ENCODE measurements around the gene ERH. TPM values are rescaled to one million over a fixed set of nuclear protein-coding genes. Genes with fewer than 3 reads are reported as not detected.

The ERH gene
- total and polyA plus RNA-seq, 7 donors = 76.9 to 130 (median 111) TPM

- TF ChIP-seq CTCF (IDR thresholded peaks at IDR 0.05) = no peak
- intact Hi-C loops (cut with DNase I) = no loop called here
- peaks cover 0 to 11% of the 10 kb centered on the region in 2 donors for H3K36me3 ChIP-seq (ENCODE audit: insufficient read depth in 1 of 2, low read depth in 1 of 2)
- H3K27ac ChIP-seq = no peak overlapping the region
- no peak for ATAC-seq
- no peaks in the 10 kb centered on the region for H3K27me3 ChIP-seq (ENCODE audit: insufficient read depth in 3 of 3, low read length in 2 of 3)
- WGBS, 3 donors = 69 to 76% (median 71%) methylated on average over 2 of the region's 2 CpGs
- H3K4me1 ChIP-seq = peaks cover 13% of the 10 kb centered on the region
- no peaks in the 10 kb centered on the region for H3K9me3 ChIP-seq
- DNase-seq = no peak
- H3K4me3 ChIP-seq = no peak overlapping the region
Observed at GRCh38 chr14:69408331-69408960, 10.3 kb upstream of the ERH start.

GRCh38 chr14:69405762-69406161, 7.7 kb upstream of the ERH start:
- H3K4me3 ChIP-seq = no peak overlapping the region
- TF ChIP-seq CTCF (IDR thresholded peaks at IDR 0.05) = no peak
- DNase-seq (no peak), ATAC-seq (no peak)
- intact Hi-C loops (cut with DNase I) = no loop called here
- H3K9me3 ChIP-seq = no peaks in the 10 kb centered on the region
- peaks cover 24% of the 10 kb centered on the region for H3K4me1 ChIP-seq
- H3K27ac ChIP-seq = no peak overlapping the region
- peaks cover 0 to 11% of the 10 kb centered on the region in 2 donors for H3K36me3 ChIP-seq (ENCODE audit: insufficient read depth in 1 of 2, low read depth in 1 of 2)
- no peaks in the 10 kb centered on the region for H3K27me3 ChIP-seq (ENCODE audit: insufficient read depth in 3 of 3, low read length in 2 of 3)

GRCh38 chr14:69404883-69405282, 6.8 kb upstream of the ERH start:
- Histone ChIP-seq H3K27ac (no peak overlapping the region), H3K27me3 (ENCODE audit: insufficient read depth in 3 of 3, low read length in 2 of 3) (no peaks in the 10 kb centered on the region), H3K9me3 (no peaks in the 10 kb centered on the region), H3K36me3 (ENCODE audit: insufficient read depth in 1 of 2, low read depth in 1 of 2) (peaks cover 0 to 11% of the 10 kb centered on the region in 2 donors), H3K4me1 (peaks cover 25% of the 10 kb centered on the region), H3K4me3 (no peak overlapping the region)
- DNase-seq (no peak), ATAC-seq (no peak)
- intact Hi-C loops (cut with DNase I) = no loop called here
- no peak for TF ChIP-seq CTCF (IDR thresholded peaks at IDR 0.05)
- 92 to 94% (median 92%) methylated on average over 5 of the region's 5 CpGs for WGBS, 3 donors

GRCh38 chr14:69404478-69404877, 6.4 kb upstream of the ERH start:
- intact Hi-C loops (cut with DNase I) = no loop called here
- DNase-seq (no peak), ATAC-seq (no peak)
- Histone ChIP-seq H3K4me1 (peaks cover 29% of the 10 kb centered on the region), H3K27me3 (ENCODE audit: insufficient read depth in 3 of 3, low read length in 2 of 3) (no peaks in the 10 kb centered on the region), H3K4me3 (no peak overlapping the region), H3K27ac (no peak overlapping the region), H3K36me3 (ENCODE audit: insufficient read depth in 1 of 2, low read depth in 1 of 2) (peaks cover 0 to 11% of the 10 kb centered on the region in 2 donors), H3K9me3 (no peaks in the 10 kb centered on the region)
- TF ChIP-seq CTCF (IDR thresholded peaks at IDR 0.05) = no peak
- 78 to 91% (median 87%) methylated on average over 3 of the region's 3 CpGs for WGBS, 3 donors

GRCh38 chr14:69401841-69402240, 3.7 kb upstream of the ERH start:
- peaks cover 38% of the 10 kb centered on the region for H3K4me1 ChIP-seq
- DNase-seq (no peak), ATAC-seq (no peak)
- no peak for TF ChIP-seq CTCF (IDR thresholded peaks at IDR 0.05)
- peak overlapping the region; percentile 93 for H3K4me3 ChIP-seq
- no peak overlapping the region for H3K27ac ChIP-seq
- no peaks in the 10 kb centered on the region for H3K9me3 ChIP-seq
- H3K36me3 ChIP-seq (ENCODE audit: insufficient read depth in 1 of 2, low read depth in 1 of 2) = peaks cover 0 to 5% of the 10 kb centered on the region in 2 donors
- WGBS, 3 donors = 70 to 82% (median 70%) methylated on average over 2 of the region's 2 CpGs
- intact Hi-C loops (cut with DNase I) = no loop called here
- no peaks in the 10 kb centered on the region for H3K27me3 ChIP-seq (ENCODE audit: insufficient read depth in 3 of 3, low read length in 2 of 3)
